Measurements from ENCODE around the gene PCSK6. TPM values are rescaled to one million over a fixed set of nuclear protein-coding genes. Genes with fewer than 3 reads are reported as not detected.

Gene PCSK6
- polyA plus RNA-seq, 1 donor from 2014 or later, result 1.1 TPM

DNA sequence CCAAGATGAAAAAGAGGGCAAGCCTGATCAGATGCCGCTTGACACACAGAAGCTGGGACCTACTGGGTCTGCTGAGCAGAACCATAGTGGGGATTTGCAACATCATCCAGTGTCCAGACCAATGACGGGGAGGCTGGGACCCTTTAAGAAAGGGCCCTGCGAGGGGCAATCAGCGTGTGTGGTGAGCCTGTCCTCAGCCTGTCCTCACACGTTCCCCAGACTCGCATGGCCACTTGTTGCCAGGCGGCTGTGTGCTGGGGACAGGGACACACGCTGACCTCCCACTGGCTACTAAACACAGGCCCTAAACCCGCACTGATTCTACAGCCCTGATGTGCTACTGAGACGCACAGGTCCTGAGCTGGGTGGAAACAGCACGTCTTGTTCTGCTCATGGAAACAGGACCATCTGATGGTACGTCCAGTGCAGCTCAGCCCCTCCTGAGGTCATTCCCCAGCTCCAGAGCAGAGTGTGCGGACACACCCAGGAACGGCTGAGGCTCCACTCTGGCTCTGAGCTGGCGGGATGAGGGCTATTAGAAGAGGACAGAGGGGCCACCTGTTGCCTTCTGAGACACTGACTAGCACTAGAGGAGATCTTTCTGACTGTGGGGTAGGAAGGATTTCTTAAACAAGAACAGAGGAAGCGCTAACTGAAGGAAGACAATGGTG lies 24.4 kb downstream of the PCSK6 start:
- H3K27me3 ChIP-seq (ENCODE audit: insufficient read depth, low read depth, low read length), result no peaks in the 10 kb centered on the region
- H3K27ac ChIP-seq (ENCODE audit: low read length), result no peak overlapping the region
- H3K36me3 ChIP-seq (ENCODE audit: insufficient read depth, low read length), result no peaks in the 10 kb centered on the region
- H3K79me2 ChIP-seq (replicated peaks; ENCODE audit: insufficient read depth, low read length), result no peaks in the 10 kb centered on the region
- H3K4me2 ChIP-seq (ENCODE audit: low read length), result no peak overlapping the region
- no peak overlapping the region for H3K9ac ChIP-seq (ENCODE audit: low read length)
- H4K20me1 ChIP-seq (ENCODE audit: insufficient read depth), result no peaks in the 10 kb centered on the region
- H2AFZ ChIP-seq (ENCODE audit: low read depth, low read length), result no peak overlapping the region
- TF ChIP-seq SMC3 (conservative IDR thresholded peaks at IDR 0.05; ENCODE audit: poor library complexity) (no peak), RAD21 (conservative IDR thresholded peaks at IDR 0.05) (no peak), EZH2 (IDR thresholded peaks at IDR 0.05; ENCODE audit: borderline replicate concordance, insufficient read depth, low read length, poor library complexity, severe bottlenecking) (no peak), POLR2AphosphoS5 (IDR thresholded peaks at IDR 0.05) (no peak), TAF1 (IDR thresholded peaks at IDR 0.05; ENCODE audit: low read depth) (no peak), MXI1 (conservative IDR thresholded peaks at IDR 0.05; ENCODE audit: poor library complexity, severe bottlenecking) (no peak), EP300 (conservative IDR thresholded peaks at IDR 0.05; ENCODE audit: poor library complexity, severe bottlenecking) (no peak)
- TF ChIP-seq, protein P1, sequence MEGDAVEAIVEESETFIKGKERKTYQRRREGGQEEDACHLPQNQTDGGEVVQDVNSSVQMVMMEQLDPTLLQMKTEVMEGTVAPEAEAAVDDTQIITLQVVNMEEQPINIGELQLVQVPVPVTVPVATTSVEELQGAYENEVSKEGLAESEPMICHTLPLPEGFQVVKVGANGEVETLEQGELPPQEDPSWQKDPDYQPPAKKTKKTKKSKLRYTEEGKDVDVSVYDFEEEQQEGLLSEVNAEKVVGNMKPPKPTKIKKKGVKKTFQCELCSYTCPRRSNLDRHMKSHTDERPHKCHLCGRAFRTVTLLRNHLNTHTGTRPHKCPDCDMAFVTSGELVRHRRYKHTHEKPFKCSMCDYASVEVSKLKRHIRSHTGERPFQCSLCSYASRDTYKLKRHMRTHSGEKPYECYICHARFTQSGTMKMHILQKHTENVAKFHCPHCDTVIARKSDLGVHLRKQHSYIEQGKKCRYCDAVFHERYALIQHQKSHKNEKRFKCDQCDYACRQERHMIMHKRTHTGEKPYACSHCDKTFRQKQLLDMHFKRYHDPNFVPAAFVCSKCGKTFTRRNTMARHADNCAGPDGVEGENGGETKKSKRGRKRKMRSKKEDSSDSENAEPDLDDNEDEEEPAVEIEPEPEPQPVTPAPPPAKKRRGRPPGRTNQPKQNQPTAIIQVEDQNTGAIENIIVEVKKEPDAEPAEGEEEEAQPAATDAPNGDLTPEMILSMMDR (IDR thresholded peaks at IDR 0.05; ENCODE audit: poor library complexity, severe bottlenecking), result no peak
- TF ChIP-seq, protein P2, sequence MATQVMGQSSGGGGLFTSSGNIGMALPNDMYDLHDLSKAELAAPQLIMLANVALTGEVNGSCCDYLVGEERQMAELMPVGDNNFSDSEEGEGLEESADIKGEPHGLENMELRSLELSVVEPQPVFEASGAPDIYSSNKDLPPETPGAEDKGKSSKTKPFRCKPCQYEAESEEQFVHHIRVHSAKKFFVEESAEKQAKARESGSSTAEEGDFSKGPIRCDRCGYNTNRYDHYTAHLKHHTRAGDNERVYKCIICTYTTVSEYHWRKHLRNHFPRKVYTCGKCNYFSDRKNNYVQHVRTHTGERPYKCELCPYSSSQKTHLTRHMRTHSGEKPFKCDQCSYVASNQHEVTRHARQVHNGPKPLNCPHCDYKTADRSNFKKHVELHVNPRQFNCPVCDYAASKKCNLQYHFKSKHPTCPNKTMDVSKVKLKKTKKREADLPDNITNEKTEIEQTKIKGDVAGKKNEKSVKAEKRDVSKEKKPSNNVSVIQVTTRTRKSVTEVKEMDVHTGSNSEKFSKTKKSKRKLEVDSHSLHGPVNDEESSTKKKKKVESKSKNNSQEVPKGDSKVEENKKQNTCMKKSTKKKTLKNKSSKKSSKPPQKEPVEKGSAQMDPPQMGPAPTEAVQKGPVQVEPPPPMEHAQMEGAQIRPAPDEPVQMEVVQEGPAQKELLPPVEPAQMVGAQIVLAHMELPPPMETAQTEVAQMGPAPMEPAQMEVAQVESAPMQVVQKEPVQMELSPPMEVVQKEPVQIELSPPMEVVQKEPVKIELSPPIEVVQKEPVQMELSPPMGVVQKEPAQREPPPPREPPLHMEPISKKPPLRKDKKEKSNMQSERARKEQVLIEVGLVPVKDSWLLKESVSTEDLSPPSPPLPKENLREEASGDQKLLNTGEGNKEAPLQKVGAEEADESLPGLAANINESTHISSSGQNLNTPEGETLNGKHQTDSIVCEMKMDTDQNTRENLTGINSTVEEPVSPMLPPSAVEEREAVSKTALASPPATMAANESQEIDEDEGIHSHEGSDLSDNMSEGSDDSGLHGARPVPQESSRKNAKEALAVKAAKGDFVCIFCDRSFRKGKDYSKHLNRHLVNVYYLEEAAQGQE (IDR thresholded peaks at IDR 0.05; ENCODE audit: borderline replicate concordance), result no peak
- no peaks in the 10 kb centered on the region for H3F3A ChIP-seq (ENCODE audit: insufficient read depth, low read length, poor library complexity, severe bottlenecking)
- H3K9me3 ChIP-seq (ENCODE audit: low read length), result no peaks in the 10 kb centered on the region
- H3K4me3 ChIP-seq (ENCODE audit: low read length), result no peak overlapping the region
- H3K9me2 ChIP-seq (ENCODE audit: insufficient read depth, low read length), result no peaks in the 10 kb centered on the region

DNA sequence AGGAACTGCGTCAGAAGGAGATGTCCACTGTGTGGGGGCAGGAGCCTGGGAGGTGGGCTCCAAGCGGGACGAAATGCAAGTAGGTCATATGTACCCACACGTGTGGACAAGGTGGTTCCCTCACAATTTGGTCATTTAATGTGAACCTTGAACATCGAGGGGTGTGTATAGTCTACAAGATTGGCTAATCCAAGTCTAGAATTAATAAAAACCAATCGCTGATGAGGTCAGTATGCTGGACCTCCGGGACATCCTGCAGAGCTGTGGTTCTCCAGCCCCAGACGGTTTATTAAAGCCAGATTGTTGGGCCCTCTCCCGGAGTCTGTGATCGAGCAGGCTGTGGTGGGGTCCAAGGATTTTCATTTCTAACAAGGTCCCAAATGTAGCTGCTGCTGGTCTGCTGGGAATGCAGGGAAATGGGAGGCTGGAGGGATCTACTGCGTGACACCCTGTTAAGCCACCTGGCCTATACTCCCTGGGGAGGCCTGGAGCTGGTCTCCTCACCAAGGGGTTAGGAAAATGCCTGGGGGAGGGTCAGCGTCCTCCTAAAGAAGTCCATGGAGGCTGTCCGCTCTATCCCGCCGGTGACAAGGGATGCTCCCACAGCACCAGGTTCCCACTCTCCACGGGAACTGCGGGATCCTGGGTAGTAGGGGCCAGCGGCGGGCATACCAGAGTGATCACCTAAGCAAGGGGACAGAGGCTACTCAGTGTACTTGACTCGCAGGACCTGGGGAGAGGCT lies 25.1 kb downstream of the PCSK6 start:
- no peaks in the 10 kb centered on the region for H3K9me2 ChIP-seq (ENCODE audit: insufficient read depth, low read length)
- no peak for TF ChIP-seq MXI1 (conservative IDR thresholded peaks at IDR 0.05; ENCODE audit: poor library complexity, severe bottlenecking)
- TF ChIP-seq, protein P1 (IDR thresholded peaks at IDR 0.05; ENCODE audit: poor library complexity, severe bottlenecking), result no peak
- no peak for TF ChIP-seq EZH2 (IDR thresholded peaks at IDR 0.05; ENCODE audit: borderline replicate concordance, insufficient read depth, low read length, poor library complexity, severe bottlenecking)
- TF ChIP-seq, protein P2 (IDR thresholded peaks at IDR 0.05; ENCODE audit: borderline replicate concordance), result no peak
- no peak for TF ChIP-seq RAD21 (conservative IDR thresholded peaks at IDR 0.05)
- TF ChIP-seq SMC3 (conservative IDR thresholded peaks at IDR 0.05; ENCODE audit: poor library complexity), result no peak
- TF ChIP-seq TAF1 (IDR thresholded peaks at IDR 0.05; ENCODE audit: low read depth), result no peak
- no peak for TF ChIP-seq POLR2AphosphoS5 (IDR thresholded peaks at IDR 0.05)
- TF ChIP-seq EP300 (conservative IDR thresholded peaks at IDR 0.05; ENCODE audit: poor library complexity, severe bottlenecking), result no peak
- H3K9me3 ChIP-seq (ENCODE audit: low read length), result no peaks in the 10 kb centered on the region
- no peak overlapping the region for H2AFZ ChIP-seq (ENCODE audit: low read depth, low read length)
- no peaks in the 10 kb centered on the region for H3K79me2 ChIP-seq (replicated peaks; ENCODE audit: insufficient read depth, low read length)
- no peak overlapping the region for H3K4me3 ChIP-seq (ENCODE audit: low read length)
- no peak overlapping the region for H3K27ac ChIP-seq (ENCODE audit: low read length)
- H3K9ac ChIP-seq (ENCODE audit: low read length), result no peak overlapping the region
- no peaks in the 10 kb centered on the region for H3K27me3 ChIP-seq (ENCODE audit: insufficient read depth, low read depth, low read length)
- no peaks in the 10 kb centered on the region for H3F3A ChIP-seq (ENCODE audit: insufficient read depth, low read length, poor library complexity, severe bottlenecking)
- H4K20me1 ChIP-seq (ENCODE audit: insufficient read depth), result no peaks in the 10 kb centered on the region
- H3K4me2 ChIP-seq (ENCODE audit: low read length), result no peak overlapping the region
- no peaks in the 10 kb centered on the region for H3K36me3 ChIP-seq (ENCODE audit: insufficient read depth, low read length)

Data from neural cell (in vitro differentiated cells).